GM19025 (cell line): ENCODE measurements around the gene EME1.
"Not testable (repeated sequence)": the region's sequence is repeated elsewhere in the genome, so short reads cannot be mapped to it uniquely, and the experiment has no call there.

ENCODE experiments used
- ATAC-seq: cut with Tn5 transposase; IDR thresholded peaks from one replicate; pipeline ENCODE4 v1.9.1; 2021; ENCODE audit warnings: mild to moderate bottlenecking, low read depth, moderate library complexity; ENCODE audit not compliant: unreplicated experiment

EME1 gene

GRCh38 chr17:50389534-50389933, 16.5 kb downstream of the EME1 start:
- ATAC-seq, result no peak

- no peak for ATAC-seq
Measured at GRCh38 chr17:50392621-50393020, 19.6 kb downstream of the EME1 start.

GRCh38 chr17:50393700-50394099, 20.7 kb downstream of the EME1 start:
- no peak for ATAC-seq

GRCh38 chr17:50394711-50395110, 21.7 kb downstream of the EME1 start:
- ATAC-seq, result no peak

GRCh38 chr17:50396261-50397110, 23.5 kb downstream of the EME1 start:
- ATAC-seq, result no peak

- ATAC-seq, result peak; percentile 95
Measured at GRCh38 chr17:50397111-50397918, 24.3 kb downstream of the EME1 start, which contains the start of gene LRRC59. Gene LRRC59 (minus strand): TSS chr17:50397523. CDS start chr17:50397317, 206 bp downstream.

GRCh38 chr17:50397919-50398285, 24.9 kb downstream of the EME1 start:
- no peak for ATAC-seq

GRCh38 chr17:50398672-50399071, 25.6 kb downstream of the EME1 start:
- not testable (repeated sequence) for ATAC-seq

GRCh38 chr17:50399591-50399990, 26.6 kb downstream of the EME1 start:
- ATAC-seq, result not testable (repeated sequence)

GRCh38 chr17:50405351-50405750, 32.3 kb downstream of the EME1 start:
- not testable (repeated sequence) for ATAC-seq

GRCh38 chr17:50406578-50406977, 33.5 kb downstream of the EME1 start:
- no peak for ATAC-seq

GRCh38 chr17:50407921-50408320, 34.9 kb downstream of the EME1 start:
- ATAC-seq, result no peak

- no peak for ATAC-seq
Measured at GRCh38 chr17:50412188-50412732, 39.2 kb downstream of the EME1 start.

- ATAC-seq, result no peak
Measured at GRCh38 chr17:50414808-50415207, 41.8 kb downstream of the EME1 start.

- ATAC-seq, result not testable (repeated sequence)
Measured at GRCh38 chr17:50419577-50419976, 46.5 kb downstream of the EME1 start.

- ATAC-seq, result no peak
Measured at GRCh38 chr17:50420419-50421112, 47.5 kb downstream of the EME1 start.

GRCh38 chr17:50421308-50422051, 48.5 kb downstream of the EME1 start:
- no peak for ATAC-seq

- no peak for ATAC-seq
Measured at GRCh38 chr17:50422738-50423137, 49.7 kb downstream of the EME1 start.

GRCh38 chr17:50423553-50424159, 50.6 kb downstream of the EME1 start:
- ATAC-seq, result no peak
